ENCODE results near the gene ERC2. TPM values are rescaled to one million over a fixed set of nuclear protein-coding genes. Genes with fewer than 3 reads are reported as not detected.

ERC2 gene
- total RNA-seq, 1 donor from 2014 or later = under 0.01 TPM

- FAIRE-seq (no peak), DNase-seq (ENCODE audit: low read depth) (no peak)
- no peaks in the 10 kb centered on the region for H3K27me3 ChIP-seq (ENCODE audit: control insufficient read depth, insufficient read depth, low read length)
- no peak overlapping the region for H3K4me3 ChIP-seq (ENCODE audit: low read depth, low read length)
- TF ChIP-seq, protein P1, sequence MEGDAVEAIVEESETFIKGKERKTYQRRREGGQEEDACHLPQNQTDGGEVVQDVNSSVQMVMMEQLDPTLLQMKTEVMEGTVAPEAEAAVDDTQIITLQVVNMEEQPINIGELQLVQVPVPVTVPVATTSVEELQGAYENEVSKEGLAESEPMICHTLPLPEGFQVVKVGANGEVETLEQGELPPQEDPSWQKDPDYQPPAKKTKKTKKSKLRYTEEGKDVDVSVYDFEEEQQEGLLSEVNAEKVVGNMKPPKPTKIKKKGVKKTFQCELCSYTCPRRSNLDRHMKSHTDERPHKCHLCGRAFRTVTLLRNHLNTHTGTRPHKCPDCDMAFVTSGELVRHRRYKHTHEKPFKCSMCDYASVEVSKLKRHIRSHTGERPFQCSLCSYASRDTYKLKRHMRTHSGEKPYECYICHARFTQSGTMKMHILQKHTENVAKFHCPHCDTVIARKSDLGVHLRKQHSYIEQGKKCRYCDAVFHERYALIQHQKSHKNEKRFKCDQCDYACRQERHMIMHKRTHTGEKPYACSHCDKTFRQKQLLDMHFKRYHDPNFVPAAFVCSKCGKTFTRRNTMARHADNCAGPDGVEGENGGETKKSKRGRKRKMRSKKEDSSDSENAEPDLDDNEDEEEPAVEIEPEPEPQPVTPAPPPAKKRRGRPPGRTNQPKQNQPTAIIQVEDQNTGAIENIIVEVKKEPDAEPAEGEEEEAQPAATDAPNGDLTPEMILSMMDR (IDR thresholded peaks at IDR 0.05; ENCODE audit: insufficient read depth, low read length, severe bottlenecking) = no peak
- H3K36me3 ChIP-seq (ENCODE audit: control insufficient read depth, insufficient read depth, low read length) = no peaks in the 10 kb centered on the region
Measured at GRCh38 chr3:55688154-55688553, 780.1 kb downstream of the ERC2 start.

DNA sequence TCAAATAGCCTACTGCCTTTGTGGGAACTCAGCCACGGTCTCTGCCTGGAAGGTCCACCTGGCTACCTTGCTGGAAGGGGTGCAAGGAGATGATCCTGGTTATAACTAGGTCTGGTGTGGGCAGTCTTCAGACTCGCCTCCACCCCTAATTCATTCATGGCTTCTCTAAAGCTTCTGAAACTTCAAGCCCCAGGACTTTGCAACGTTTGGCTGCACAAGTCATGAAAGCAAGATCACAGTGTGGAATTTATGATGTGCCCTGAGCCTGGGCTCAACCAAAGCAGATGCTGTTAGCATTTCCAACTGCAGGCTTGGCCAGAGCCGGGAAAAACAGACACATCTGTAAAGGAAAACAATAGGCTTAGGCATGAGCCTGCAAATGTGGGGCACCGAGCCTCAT, 780.7 kb downstream of the ERC2 start:
- Histone ChIP-seq H3K27me3 (ENCODE audit: control insufficient read depth, insufficient read depth, low read length) (no peaks in the 10 kb centered on the region), H3K36me3 (ENCODE audit: control insufficient read depth, insufficient read depth, low read length) (no peaks in the 10 kb centered on the region), H3K4me3 (ENCODE audit: low read depth, low read length) (no peak overlapping the region)
- TF ChIP-seq, protein P1 (IDR thresholded peaks at IDR 0.05; ENCODE audit: insufficient read depth, low read length, severe bottlenecking) = no peak
- no peak for FAIRE-seq
- no peak for DNase-seq (ENCODE audit: low read depth)

DNA sequence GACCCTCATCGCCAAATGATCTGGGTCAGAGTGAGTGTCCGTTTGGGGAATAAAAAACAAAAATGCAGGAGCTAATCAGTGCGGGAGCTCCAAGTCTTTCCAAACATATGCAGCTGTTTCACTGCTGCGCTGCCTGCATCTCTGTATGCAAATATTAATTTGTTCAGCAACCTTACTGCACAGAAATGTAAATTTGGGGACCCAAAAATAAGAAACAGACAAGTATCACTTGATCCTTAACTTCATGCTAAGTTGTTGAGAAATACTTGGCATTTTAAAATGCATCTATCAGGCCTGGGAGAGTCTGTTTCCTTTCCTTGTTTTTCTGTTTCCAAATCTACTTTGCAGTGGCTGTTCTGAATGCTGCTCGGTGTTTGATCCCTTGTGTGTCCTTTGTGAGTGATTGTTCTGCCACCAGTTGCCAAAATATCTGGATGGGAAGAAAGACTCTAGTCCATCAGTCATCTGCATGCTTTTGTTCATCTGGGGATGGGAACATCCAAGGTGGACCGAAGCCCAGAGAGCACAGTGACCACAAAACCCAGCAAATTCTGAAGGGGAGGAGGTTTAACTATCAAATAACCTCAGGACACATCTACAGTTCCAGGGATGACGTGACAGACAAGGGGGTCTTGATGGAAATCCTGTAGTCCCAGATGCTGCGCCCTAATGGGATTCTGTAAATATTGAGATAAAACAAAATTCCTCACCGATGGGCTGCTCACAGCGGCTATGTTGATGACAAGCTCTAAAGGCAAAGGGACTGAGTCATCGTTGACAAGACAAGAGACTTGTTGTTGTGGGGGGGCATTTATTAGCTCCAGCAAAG, 781.6 kb downstream of the ERC2 start:
- no peak for DNase-seq (ENCODE audit: low read depth)
- peaks cover 1% of the 10 kb centered on the region for H3K27me3 ChIP-seq (ENCODE audit: control insufficient read depth, insufficient read depth, low read length)
- no peaks in the 10 kb centered on the region for H3K36me3 ChIP-seq (ENCODE audit: control insufficient read depth, insufficient read depth, low read length)
- TF ChIP-seq, protein P1 (IDR thresholded peaks at IDR 0.05; ENCODE audit: insufficient read depth, low read length, severe bottlenecking) = no peak
- no peak for FAIRE-seq
- no peak overlapping the region for H3K4me3 ChIP-seq (ENCODE audit: low read depth, low read length)

GRCh38 chr3:55683666-55684270, 784.5 kb downstream of the ERC2 start:
- FAIRE-seq (no peak), DNase-seq (ENCODE audit: low read depth) (no peak)

DNA sequence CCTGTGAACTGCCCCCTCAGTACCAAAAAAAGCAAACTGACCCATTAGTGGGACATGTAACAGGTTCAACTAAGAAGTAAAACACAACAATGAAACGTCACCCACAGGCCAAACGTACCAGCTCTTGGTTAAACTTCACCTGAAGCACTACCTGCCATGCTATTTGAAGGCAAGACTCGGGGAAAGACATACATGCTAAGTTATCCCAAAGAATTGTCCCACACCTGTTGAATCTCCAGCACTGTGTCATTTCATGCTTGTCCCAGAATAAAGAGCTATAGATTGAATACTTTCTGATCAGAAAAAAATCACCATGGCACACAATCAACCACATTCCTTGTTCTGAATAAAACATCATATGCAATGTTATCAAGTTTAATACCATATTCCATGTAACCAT, 785.8 kb downstream of the ERC2 start:
- no peak overlapping the region for H3K4me3 ChIP-seq (ENCODE audit: low read depth, low read length)
- DNase-seq (ENCODE audit: low read depth) = no peak
- H3K27me3 ChIP-seq (ENCODE audit: control insufficient read depth, insufficient read depth, low read length) = peaks cover 1% of the 10 kb centered on the region
- no peaks in the 10 kb centered on the region for H3K36me3 ChIP-seq (ENCODE audit: control insufficient read depth, insufficient read depth, low read length)
- TF ChIP-seq, protein P1 (IDR thresholded peaks at IDR 0.05; ENCODE audit: insufficient read depth, low read length, severe bottlenecking) = no peak
- FAIRE-seq = no peak

More at GRCh38 chr3:55683666-55684270, 784.5 kb downstream of the ERC2 start:
- TF ChIP-seq, protein P1 (IDR thresholded peaks at IDR 0.05; ENCODE audit: insufficient read depth, low read length, severe bottlenecking) = no peak
- H3K27me3 ChIP-seq (ENCODE audit: control insufficient read depth, insufficient read depth, low read length) = peaks cover 1% of the 10 kb centered on the region
- no peaks in the 10 kb centered on the region for H3K36me3 ChIP-seq (ENCODE audit: control insufficient read depth, insufficient read depth, low read length)
- H3K4me3 ChIP-seq (ENCODE audit: low read depth, low read length) = no peak overlapping the region
